Chondrocyte (in vitro differentiated cells): ENCODE results near the gene PCDHGB6. TPM values are rescaled to one million over a fixed set of nuclear protein-coding genes. Genes with fewer than 3 reads are reported as not detected.

Source experiments
- DNase-seq: peaks from one replicate; pipeline ENCODE4 v3.0.0; 2021; ENCODE audit warnings: mixed read lengths, low spot score
- H3K27ac Mint-ChIP-seq: one replicate; pipeline ENCODE4 v1.8.0; 2021; ENCODE audit warnings: mild to moderate bottlenecking, moderate library complexity, mixed read lengths; ENCODE audit not compliant: unreplicated experiment
- H3K27me3 Mint-ChIP-seq: 2 replicates; pipeline ENCODE4 v1.8.0; 2021; ENCODE audit warnings: low read depth, mixed read lengths
- H3K36me3 Mint-ChIP-seq: 2 replicates; pipeline ENCODE4 v1.8.0; 2021; ENCODE audit warnings: low read depth, mixed read lengths
- H3K4me1 Mint-ChIP-seq: 2 replicates; pipeline ENCODE4 v1.8.0; 2021; ENCODE audit warnings: low read depth, mild to moderate bottlenecking, mixed read lengths
- H3K4me3 Mint-ChIP-seq: one replicate; pipeline ENCODE4 v1.8.0; 2021; ENCODE audit warnings: mild to moderate bottlenecking, moderate library complexity, mixed read lengths; ENCODE audit not compliant: unreplicated experiment
- H3K9me3 Mint-ChIP-seq: 2 replicates; pipeline ENCODE4 v1.8.0; 2021; ENCODE audit warnings: low read depth, mixed read lengths
- CTCF ChIP-seq: fragments of 200-600 bp; sonication (generic); IDR thresholded peaks from 2 replicates; pipeline ENCODE4 v1.5.0; 2021; ENCODE audit warnings: antibody characterized with exemption, mild to moderate bottlenecking, moderate library complexity
- total RNA-seq: library from RNA; stranded (reverse); gene quantifications from 3 replicates; pipeline ENCODE4 v1.2.1, GENCODE V29; 2021

PCDHGB6 gene
- total RNA-seq, 1 donor from 2014 or later, result 52.4 TPM

GRCh38 chr5:141419074-141419880 lies 11.5 kb downstream of the PCDHGB6 start:
- TF ChIP-seq CTCF, result no peak
- no peak for DNase-seq

DNA sequence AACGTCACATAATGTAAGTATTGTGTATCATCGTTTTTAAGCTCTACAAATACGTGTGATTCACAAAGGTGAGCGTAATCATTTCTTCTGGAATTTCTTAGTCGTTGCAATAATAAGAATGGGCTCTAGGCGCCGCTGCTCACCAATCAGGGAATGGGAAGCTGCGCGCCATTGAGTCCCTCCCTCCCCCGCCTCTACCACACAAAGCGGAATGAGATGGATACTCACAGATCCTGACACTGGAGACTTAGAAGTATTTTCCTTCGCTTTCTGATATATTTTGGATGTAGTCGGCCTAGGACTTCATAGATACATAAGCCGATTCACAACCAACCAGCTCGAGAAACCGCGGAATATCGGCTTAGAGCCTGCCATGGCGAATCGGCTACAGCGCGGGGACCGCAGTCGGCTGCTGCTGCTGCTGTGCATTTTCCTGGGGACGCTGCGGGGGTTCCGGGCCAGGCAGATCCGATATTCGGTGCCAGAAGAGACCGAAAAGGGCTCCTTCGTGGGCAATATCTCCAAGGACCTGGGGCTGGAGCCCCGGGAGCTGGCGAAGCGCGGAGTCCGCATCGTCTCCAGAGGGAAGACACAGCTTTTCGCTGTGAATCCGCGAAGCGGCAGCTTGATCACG lies 13.2 kb downstream of the PCDHGB6 start, which contains the start of gene PCDHGA11:
PCDHGA11 (plus strand) TSS at position 197 of the 634 bp plus-strand sequence; CDS start at position 374, 177 bp downstream.
- H3K9me3 Mint-ChIP-seq, result peaks cover 61% of the 10 kb centered on the region
- peak; percentile 13 for TF ChIP-seq CTCF
- no peaks in the 10 kb centered on the region for H3K4me1 Mint-ChIP-seq
- no peaks in the 10 kb centered on the region for H3K27me3 Mint-ChIP-seq
- no peak within 1 kb of the TSS for H3K4me3 Mint-ChIP-seq
- no peak for DNase-seq
- no peak within 1 kb of the TSS for H3K27ac Mint-ChIP-seq
- peaks cover 64% of the 10 kb centered on the region for H3K36me3 Mint-ChIP-seq

More at GRCh38 chr5:141419074-141419880, 11.5 kb downstream of the PCDHGB6 start:
- H3K4me1 Mint-ChIP-seq, result no peaks in the 10 kb centered on the region
- no peak overlapping the region for H3K4me3 Mint-ChIP-seq
- peaks cover 56% of the 10 kb centered on the region for H3K9me3 Mint-ChIP-seq
- H3K27me3 Mint-ChIP-seq, result no peaks in the 10 kb centered on the region
- no peak overlapping the region for H3K27ac Mint-ChIP-seq
- H3K36me3 Mint-ChIP-seq, result peaks cover 63% of the 10 kb centered on the region

DNA sequence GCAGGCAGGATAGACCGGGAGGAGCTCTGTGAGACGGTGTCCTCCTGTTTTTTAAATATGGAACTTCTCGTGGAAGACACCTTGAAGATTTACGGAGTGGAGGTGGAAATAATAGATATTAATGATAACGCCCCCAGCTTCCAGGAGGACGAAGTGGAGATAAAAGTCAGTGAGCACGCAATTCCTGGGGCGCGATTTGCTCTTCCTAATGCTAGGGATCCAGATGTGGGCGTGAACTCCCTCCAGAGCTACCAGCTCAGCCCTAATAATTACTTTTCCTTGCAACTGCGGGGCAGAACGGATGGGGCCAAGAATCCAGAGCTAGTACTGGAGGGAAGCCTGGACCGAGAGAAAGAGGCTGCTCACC lies 13.7 kb downstream of the PCDHGB6 start:
- no peak for TF ChIP-seq CTCF
- no peak for DNase-seq
- no peaks in the 10 kb centered on the region for H3K27me3 Mint-ChIP-seq
- no peaks in the 10 kb centered on the region for H3K4me1 Mint-ChIP-seq
- H3K27ac Mint-ChIP-seq, result no peak overlapping the region
- H3K4me3 Mint-ChIP-seq, result no peak overlapping the region
- H3K9me3 Mint-ChIP-seq, result peaks cover 63% of the 10 kb centered on the region
- H3K36me3 Mint-ChIP-seq, result peaks cover 63% of the 10 kb centered on the region

GRCh38 chr5:141422742-141423291 lies 15.0 kb downstream of the PCDHGB6 start:
- H3K9me3 Mint-ChIP-seq, result peaks cover 66% of the 10 kb centered on the region
- H3K27ac Mint-ChIP-seq, result no peak overlapping the region
- H3K36me3 Mint-ChIP-seq, result peaks cover 67% of the 10 kb centered on the region
- no peaks in the 10 kb centered on the region for H3K27me3 Mint-ChIP-seq
- DNase-seq, result no peak
- H3K4me3 Mint-ChIP-seq, result no peak overlapping the region
- TF ChIP-seq CTCF, result no peak
- H3K4me1 Mint-ChIP-seq, result no peaks in the 10 kb centered on the region

GRCh38 chr5:141427783-141428426 lies 20.1 kb downstream of the PCDHGB6 start:
- no peaks in the 10 kb centered on the region for H3K27me3 Mint-ChIP-seq
- peaks cover 58% of the 10 kb centered on the region for H3K9me3 Mint-ChIP-seq

More at GRCh38 chr5:141427783-141428426, 20.1 kb downstream of the PCDHGB6 start:
- peaks cover 60% of the 10 kb centered on the region for H3K36me3 Mint-ChIP-seq
- no peak for TF ChIP-seq CTCF
- no peaks in the 10 kb centered on the region for H3K4me1 Mint-ChIP-seq
- DNase-seq, result no peak
- H3K27ac Mint-ChIP-seq, result no peak overlapping the region
- H3K4me3 Mint-ChIP-seq, result no peak overlapping the region
